HCT116 (cell line): Measurements from ENCODE around the gene PCDHGB4.

Experiments
- CEBPB ChIP-seq: IDR thresholded peaks from 2 replicates; pipeline ENCODE4 v1.6.1; 2012; ENCODE audit warnings: low read depth
- ELF1 ChIP-seq: IDR thresholded peaks from 2 replicates; pipeline ENCODE4 v1.6.1; 2012; ENCODE audit warnings: low read depth, borderline replicate concordance
- EZH2 ChIP-seq: fragments of 200-600 bp; sonication (generic); IDR thresholded peaks from 2 replicates; pipeline ENCODE4 v1.6.1; 2017; ENCODE audit warnings: antibody characterized with exemption, mixed run types
- EZH2phosphoT487 ChIP-seq: fragments of 200-600 bp; IDR thresholded peaks from 2 replicates; pipeline ENCODE4 v1.6.1; 2018; ENCODE audit warnings: antibody characterized with exemption, borderline replicate concordance
- POLR2A ChIP-seq: IDR thresholded peaks from 2 replicates; pipeline ENCODE4 v1.7.0; 2011; ENCODE audit warnings: borderline replicate concordance; ENCODE audit not compliant: insufficient read depth, insufficient read length; ENCODE audit errors: extremely low read depth
- POLR2AphosphoS5 ChIP-seq: IDR thresholded peaks from 2 replicates; pipeline ENCODE4 v1.6.1; 2011; ENCODE audit warnings: mild to moderate bottlenecking, low read depth, low read length, moderate library complexity
- SP1 ChIP-seq: IDR thresholded peaks from 2 replicates; pipeline ENCODE4 v1.6.1; 2012; ENCODE audit warnings: low read depth
- TCF7L2 ChIP-seq: IDR thresholded peaks from 2 replicates; pipeline ENCODE4 v1.7.0; 2011; ENCODE audit warnings: borderline replicate concordance, inconsistent platforms; ENCODE audit not compliant: insufficient read depth, insufficient read length; ENCODE audit errors: extremely low read depth
- YY1 ChIP-seq: IDR thresholded peaks from 2 replicates; pipeline ENCODE4 v1.6.1; 2011; ENCODE audit warnings: low read length, low read depth, moderate library complexity, mild to moderate bottlenecking; ENCODE audit not compliant: insufficient replicate concordance; ENCODE audit errors: extremely low read depth
- ZFX ChIP-seq: fragments of 450-650 bp; IDR thresholded peaks from 2 replicates; pipeline ENCODE4 v1.6.1; 2017
- TF ChIP-seq, protein P1 (sequence below), 3 experiments: fragments of 200-600 bp in 1 of 3; sonication (generic) in 1 of 3; IDR thresholded peaks in 2 of 3; conservative IDR thresholded peaks in 1 of 3; 2 replicates each; pipeline ENCODE4 v1.5.1; 2012 to 2017; ENCODE audit warnings: low read depth in 2 of 3, low read length in 2 of 3, antibody characterized with exemption in 1 of 3, borderline replicate concordance in 1 of 3, control low read depth in 1 of 3, mild to moderate bottlenecking in 1 of 3, mixed read lengths in 1 of 3, mixed run types in 1 of 3, moderate library complexity in 1 of 3; ENCODE audit not compliant: insufficient read depth in 1 of 3
- TF ChIP-seq, protein P2 (sequence below): IDR thresholded peaks from 2 replicates; pipeline ENCODE4 v1.6.1; 2012; ENCODE audit warnings: low read depth

DNA sequence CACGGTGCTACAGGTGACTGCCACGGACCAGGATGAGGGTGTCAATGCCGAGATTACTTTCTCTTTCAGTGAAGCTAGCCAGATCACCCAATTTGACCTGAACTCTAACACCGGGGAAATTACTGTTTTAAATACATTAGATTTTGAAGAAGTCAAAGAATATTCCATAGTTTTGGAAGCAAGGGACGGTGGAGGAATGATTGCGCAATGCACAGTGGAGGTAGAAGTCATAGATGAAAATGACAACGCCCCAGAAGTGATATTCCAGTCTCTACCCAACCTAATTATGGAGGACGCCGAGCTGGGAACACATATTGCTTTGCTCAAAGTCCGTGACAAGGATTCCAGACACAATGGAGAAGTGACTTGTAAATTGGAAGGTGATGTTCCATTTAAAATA, 1.2 kb downstream of the PCDHGB4 start:
- TF ChIP-seq SP1 (no peak), ELF1 (no peak), POLR2A (no peak), EZH2phosphoT487 (no peak), POLR2AphosphoS5 (no peak), YY1 (no peak), CEBPB (0 out of 2 replicates have a peak, but pooled peaks have one; percentile 27), EZH2 (no peak), TCF7L2 (no peak), ZFX (no peak)
- TF ChIP-seq, protein P1, sequence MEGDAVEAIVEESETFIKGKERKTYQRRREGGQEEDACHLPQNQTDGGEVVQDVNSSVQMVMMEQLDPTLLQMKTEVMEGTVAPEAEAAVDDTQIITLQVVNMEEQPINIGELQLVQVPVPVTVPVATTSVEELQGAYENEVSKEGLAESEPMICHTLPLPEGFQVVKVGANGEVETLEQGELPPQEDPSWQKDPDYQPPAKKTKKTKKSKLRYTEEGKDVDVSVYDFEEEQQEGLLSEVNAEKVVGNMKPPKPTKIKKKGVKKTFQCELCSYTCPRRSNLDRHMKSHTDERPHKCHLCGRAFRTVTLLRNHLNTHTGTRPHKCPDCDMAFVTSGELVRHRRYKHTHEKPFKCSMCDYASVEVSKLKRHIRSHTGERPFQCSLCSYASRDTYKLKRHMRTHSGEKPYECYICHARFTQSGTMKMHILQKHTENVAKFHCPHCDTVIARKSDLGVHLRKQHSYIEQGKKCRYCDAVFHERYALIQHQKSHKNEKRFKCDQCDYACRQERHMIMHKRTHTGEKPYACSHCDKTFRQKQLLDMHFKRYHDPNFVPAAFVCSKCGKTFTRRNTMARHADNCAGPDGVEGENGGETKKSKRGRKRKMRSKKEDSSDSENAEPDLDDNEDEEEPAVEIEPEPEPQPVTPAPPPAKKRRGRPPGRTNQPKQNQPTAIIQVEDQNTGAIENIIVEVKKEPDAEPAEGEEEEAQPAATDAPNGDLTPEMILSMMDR (IDR thresholded peaks at IDR 0.05 in 2 of 3, conservative IDR thresholded peaks at IDR 0.05 in 1 of 3; ENCODE audit: borderline replicate concordance in 1 of 3, insufficient read depth in 1 of 3, low read depth in 2 of 3, low read length in 2 of 3) = no peak
- TF ChIP-seq, protein P2, sequence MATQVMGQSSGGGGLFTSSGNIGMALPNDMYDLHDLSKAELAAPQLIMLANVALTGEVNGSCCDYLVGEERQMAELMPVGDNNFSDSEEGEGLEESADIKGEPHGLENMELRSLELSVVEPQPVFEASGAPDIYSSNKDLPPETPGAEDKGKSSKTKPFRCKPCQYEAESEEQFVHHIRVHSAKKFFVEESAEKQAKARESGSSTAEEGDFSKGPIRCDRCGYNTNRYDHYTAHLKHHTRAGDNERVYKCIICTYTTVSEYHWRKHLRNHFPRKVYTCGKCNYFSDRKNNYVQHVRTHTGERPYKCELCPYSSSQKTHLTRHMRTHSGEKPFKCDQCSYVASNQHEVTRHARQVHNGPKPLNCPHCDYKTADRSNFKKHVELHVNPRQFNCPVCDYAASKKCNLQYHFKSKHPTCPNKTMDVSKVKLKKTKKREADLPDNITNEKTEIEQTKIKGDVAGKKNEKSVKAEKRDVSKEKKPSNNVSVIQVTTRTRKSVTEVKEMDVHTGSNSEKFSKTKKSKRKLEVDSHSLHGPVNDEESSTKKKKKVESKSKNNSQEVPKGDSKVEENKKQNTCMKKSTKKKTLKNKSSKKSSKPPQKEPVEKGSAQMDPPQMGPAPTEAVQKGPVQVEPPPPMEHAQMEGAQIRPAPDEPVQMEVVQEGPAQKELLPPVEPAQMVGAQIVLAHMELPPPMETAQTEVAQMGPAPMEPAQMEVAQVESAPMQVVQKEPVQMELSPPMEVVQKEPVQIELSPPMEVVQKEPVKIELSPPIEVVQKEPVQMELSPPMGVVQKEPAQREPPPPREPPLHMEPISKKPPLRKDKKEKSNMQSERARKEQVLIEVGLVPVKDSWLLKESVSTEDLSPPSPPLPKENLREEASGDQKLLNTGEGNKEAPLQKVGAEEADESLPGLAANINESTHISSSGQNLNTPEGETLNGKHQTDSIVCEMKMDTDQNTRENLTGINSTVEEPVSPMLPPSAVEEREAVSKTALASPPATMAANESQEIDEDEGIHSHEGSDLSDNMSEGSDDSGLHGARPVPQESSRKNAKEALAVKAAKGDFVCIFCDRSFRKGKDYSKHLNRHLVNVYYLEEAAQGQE = no peak
